ENCODE data around the gene CTNNA3. TPM values are rescaled to one million over a fixed set of nuclear protein-coding genes. Genes with fewer than 3 reads are reported as not detected.

Gene CTNNA3
- total and polyA plus RNA-seq, 7 donors: 0.85 to 66.2 (median 28.1) TPM

DNA sequence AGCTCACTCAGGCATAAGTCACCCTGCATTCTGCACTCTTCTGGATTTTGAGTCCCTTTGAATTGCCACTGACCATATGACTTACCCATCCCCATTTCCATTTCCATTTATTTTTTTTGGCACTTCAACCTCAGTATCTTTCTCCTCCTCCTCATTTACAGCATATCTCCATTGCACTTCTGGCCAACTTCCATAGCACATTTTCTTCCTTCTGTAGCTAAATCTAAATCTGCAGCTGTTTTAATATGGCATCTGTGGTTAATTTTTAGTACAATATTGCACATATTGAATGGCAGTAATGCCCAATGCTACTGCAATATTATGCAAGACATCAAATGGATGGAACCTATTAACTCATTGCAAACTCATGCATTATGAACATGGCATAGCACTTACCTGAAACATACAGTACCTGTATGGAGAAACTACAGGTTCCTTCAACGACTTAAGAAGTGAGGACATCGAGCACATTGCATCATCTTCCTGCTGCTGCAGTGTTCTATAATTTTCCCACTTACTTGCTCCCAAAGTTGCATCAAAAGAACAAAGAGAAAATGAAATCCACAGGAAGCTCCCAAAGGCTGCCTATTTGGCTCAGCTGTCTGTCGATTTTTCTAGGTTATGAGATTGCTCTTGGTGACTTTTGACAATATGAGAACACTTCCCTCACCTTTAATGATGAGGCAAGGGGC, 714.5 kb downstream of the CTNNA3 start:
- ATAC-seq (no peak), DNase-seq (no peak)
- intact Hi-C loops (cut with DNase I): no loop called here
- TF ChIP-seq, protein P1, sequence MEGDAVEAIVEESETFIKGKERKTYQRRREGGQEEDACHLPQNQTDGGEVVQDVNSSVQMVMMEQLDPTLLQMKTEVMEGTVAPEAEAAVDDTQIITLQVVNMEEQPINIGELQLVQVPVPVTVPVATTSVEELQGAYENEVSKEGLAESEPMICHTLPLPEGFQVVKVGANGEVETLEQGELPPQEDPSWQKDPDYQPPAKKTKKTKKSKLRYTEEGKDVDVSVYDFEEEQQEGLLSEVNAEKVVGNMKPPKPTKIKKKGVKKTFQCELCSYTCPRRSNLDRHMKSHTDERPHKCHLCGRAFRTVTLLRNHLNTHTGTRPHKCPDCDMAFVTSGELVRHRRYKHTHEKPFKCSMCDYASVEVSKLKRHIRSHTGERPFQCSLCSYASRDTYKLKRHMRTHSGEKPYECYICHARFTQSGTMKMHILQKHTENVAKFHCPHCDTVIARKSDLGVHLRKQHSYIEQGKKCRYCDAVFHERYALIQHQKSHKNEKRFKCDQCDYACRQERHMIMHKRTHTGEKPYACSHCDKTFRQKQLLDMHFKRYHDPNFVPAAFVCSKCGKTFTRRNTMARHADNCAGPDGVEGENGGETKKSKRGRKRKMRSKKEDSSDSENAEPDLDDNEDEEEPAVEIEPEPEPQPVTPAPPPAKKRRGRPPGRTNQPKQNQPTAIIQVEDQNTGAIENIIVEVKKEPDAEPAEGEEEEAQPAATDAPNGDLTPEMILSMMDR (IDR thresholded peaks at IDR 0.05): no peak
- H3K27me3 ChIP-seq (ENCODE audit: insufficient read depth in 3 of 3, low read length in 2 of 3): no peaks in the 10 kb centered on the region
- 60 to 70% (median 66%) methylated on average over 3 of the region's 3 CpGs for WGBS, 3 donors
- H3K9me3 ChIP-seq: no peaks in the 10 kb centered on the region
- H3K4me3 ChIP-seq: no peak overlapping the region
- no peaks in the 10 kb centered on the region for H3K4me1 ChIP-seq
- no peak overlapping the region for H3K27ac ChIP-seq
- no peaks in the 10 kb centered on the region for H3K36me3 ChIP-seq (ENCODE audit: insufficient read depth in 1 of 2, low read depth in 1 of 2)

DNA sequence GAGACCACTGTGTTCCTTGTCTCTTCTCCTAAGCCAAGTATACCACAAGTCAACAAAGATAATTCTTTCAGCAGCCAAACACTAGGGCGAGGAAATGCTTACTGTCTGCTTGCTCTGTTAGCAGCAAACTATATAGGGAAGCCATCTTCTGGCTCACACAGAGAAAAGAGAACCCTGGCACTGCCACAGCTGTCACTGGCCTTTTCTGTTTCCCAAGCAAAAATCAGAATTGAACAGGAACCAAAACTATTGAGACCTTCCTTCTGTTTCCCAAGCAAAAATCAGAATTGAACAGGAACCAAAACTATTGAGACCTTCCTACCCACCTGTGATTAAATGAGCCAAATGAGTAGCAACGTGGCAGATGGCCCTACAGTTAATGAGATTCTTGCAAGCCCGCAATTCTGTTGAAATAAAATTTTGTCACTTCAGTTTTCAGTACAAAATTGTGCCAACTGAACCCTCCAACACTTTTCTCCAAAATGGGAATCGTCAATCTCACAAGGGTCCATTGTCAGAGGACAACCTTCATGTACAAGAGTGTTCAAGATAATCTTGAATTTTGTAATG, 715.7 kb downstream of the CTNNA3 start:
- Histone ChIP-seq H3K4me3 (no peak overlapping the region), H3K36me3 (ENCODE audit: insufficient read depth in 1 of 2, low read depth in 1 of 2) (no peaks in the 10 kb centered on the region), H3K27ac (no peak overlapping the region), H3K4me1 (no peaks in the 10 kb centered on the region), H3K9me3 (no peaks in the 10 kb centered on the region), H3K27me3 (ENCODE audit: insufficient read depth in 3 of 3, low read length in 2 of 3) (no peaks in the 10 kb centered on the region)
- intact Hi-C loops (cut with DNase I): no loop called here
- ATAC-seq (no peak), DNase-seq (no peak)
- TF ChIP-seq, protein P1 (IDR thresholded peaks at IDR 0.05): no peak
- WGBS, 3 donors: 59 to 76% (median 66%) methylated on average over 4 of the region's 4 CpGs

DNA sequence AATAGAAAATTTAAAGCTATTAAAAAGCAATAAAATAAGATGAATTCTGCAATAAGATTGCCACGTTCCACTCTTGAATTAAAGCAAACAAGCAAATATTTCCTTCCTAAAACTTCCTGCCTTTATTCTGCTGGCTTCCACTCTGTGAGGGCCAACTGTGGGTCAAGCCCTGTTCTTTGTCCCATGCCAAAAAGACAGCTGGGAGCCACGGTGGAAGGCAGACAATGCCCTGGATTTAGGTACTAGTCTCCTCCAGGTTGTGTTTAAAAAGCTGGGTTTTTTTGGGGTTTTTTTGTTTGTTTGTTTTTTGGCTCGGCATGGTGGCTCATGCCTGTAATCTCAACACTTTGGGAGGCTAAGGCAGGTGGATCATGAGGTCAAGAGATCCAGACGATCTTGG, 731.0 kb downstream of the CTNNA3 start:
- Histone ChIP-seq H3K27me3 (ENCODE audit: insufficient read depth in 3 of 3, low read length in 2 of 3) (no peaks in the 10 kb centered on the region), H3K9me3 (no peaks in the 10 kb centered on the region), H3K4me1 (no peaks in the 10 kb centered on the region), H3K27ac (no peak overlapping the region), H3K36me3 (ENCODE audit: insufficient read depth in 1 of 2, low read depth in 1 of 2) (no peaks in the 10 kb centered on the region), H3K4me3 (no peak overlapping the region)
- 28 to 41% (median 37%) methylated on average over 4 of the region's 4 CpGs for WGBS, 3 donors
- TF ChIP-seq, protein P1 (IDR thresholded peaks at IDR 0.05): no peak
- intact Hi-C loops (cut with DNase I): no loop called here
- DNase-seq (no peak), ATAC-seq (no peak)

DNA sequence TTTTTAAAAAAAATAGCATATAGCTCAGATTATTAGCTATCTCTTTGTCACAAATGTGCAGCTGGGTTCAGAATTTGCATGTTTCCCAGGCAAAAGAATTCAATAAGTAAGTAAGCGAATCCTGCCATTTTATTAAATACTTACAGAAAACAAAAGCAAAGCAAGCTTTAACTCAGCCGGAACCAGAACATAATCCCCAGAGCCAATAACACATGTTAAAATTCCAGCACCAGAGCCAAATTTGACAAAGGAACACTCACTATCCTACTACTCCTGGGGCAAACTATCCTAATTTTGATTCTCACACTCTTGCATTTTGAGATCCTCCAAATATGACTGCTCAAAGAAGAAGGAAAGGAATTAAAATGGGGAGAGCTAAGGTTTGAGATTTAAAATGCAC, 737.5 kb downstream of the CTNNA3 start:
- H3K9me3 ChIP-seq: no peaks in the 10 kb centered on the region
- H3K4me1 ChIP-seq: no peaks in the 10 kb centered on the region
- intact Hi-C loops (cut with DNase I): no loop called here
- WGBS, 3 donors: 45 to 53% (median 51%) methylated on average over 2 of the region's 2 CpGs
- H3K27me3 ChIP-seq (ENCODE audit: insufficient read depth in 3 of 3, low read length in 2 of 3): no peaks in the 10 kb centered on the region
- DNase-seq (no peak), ATAC-seq (no peak)
- H3K27ac ChIP-seq: no peak overlapping the region
- no peaks in the 10 kb centered on the region for H3K36me3 ChIP-seq (ENCODE audit: insufficient read depth in 1 of 2, low read depth in 1 of 2)
- TF ChIP-seq, protein P1 (IDR thresholded peaks at IDR 0.05): no peak
- H3K4me3 ChIP-seq: no peak overlapping the region

Measured in psoas muscle (tissue), 8 donors.